SIG-M5 treated with dmso at 0.1 percent for 504 hours (cell line): Measurements from ENCODE around the gene PLP2.
A peak's percentile ranks its signal among the peaks of the same experiment; 100 is the strongest.
"Not testable (repeated sequence)": the region's sequence is repeated elsewhere in the genome, so short reads cannot be mapped to it uniquely, and the experiment has no call there.

Experiments
- DNase-seq: peaks from one replicate; lab custom pipeline; 2025; ENCODE audit not compliant: unreplicated experiment; lab: John Stamatoyannopoulos, UW

Gene PLP2

GRCh38 chrX:49171752-49172279 lies at the start of gene PLP2:
TSS of gene PLP2 (plus strand) at chrX:49171898. CDS start at chrX:49172001, 103 bp downstream.
- DNase-seq, result peak; percentile 35

- no peak for DNase-seq
Observed at GRCh38 chrX:49122499-49122898, 49.2 kb upstream of the PLP2 start.

GRCh38 chrX:49127742-49128258 lies 43.9 kb upstream of the PLP2 start:
- DNase-seq, result peak; percentile 36

GRCh38 chrX:49129427-49129826 lies 42.3 kb upstream of the PLP2 start:
- peak; percentile 47 for DNase-seq

GRCh38 chrX:49132275-49132674 lies 39.4 kb upstream of the PLP2 start:
- DNase-seq, result not testable (repeated sequence)

- no peak for DNase-seq
Observed at GRCh38 chrX:49133759-49134158, 37.9 kb upstream of the PLP2 start.

GRCh38 chrX:49137492-49137891 lies 34.2 kb upstream of the PLP2 start:
- no peak for DNase-seq

- DNase-seq, result no peak
Observed at GRCh38 chrX:49139713-49140112, 32.0 kb upstream of the PLP2 start.

GRCh38 chrX:49142264-49142663 lies 29.4 kb upstream of the PLP2 start:
- DNase-seq, result peak; percentile 34

- not testable (repeated sequence) for DNase-seq
Observed at GRCh38 chrX:49143154-49143553, 28.5 kb upstream of the PLP2 start.

GRCh38 chrX:49147282-49147681 lies 24.4 kb upstream of the PLP2 start:
- DNase-seq, result no peak

GRCh38 chrX:49147936-49148335 lies 23.8 kb upstream of the PLP2 start:
- DNase-seq, result no peak

- not testable (repeated sequence) for DNase-seq
Observed at GRCh38 chrX:49148390-49149100, 23.2 kb upstream of the PLP2 start.

GRCh38 chrX:49149291-49149690 lies 22.4 kb upstream of the PLP2 start:
- DNase-seq, result not testable (repeated sequence)

GRCh38 chrX:49153467-49153866 lies 18.2 kb upstream of the PLP2 start:
- no peak for DNase-seq

GRCh38 chrX:49155243-49155899 lies 16.3 kb upstream of the PLP2 start:
- DNase-seq, result peak; percentile 40

- peak; percentile 67 for DNase-seq
Observed at GRCh38 chrX:49155900-49156837, 15.5 kb upstream of the PLP2 start.

- DNase-seq, result no peak
Observed at GRCh38 chrX:49157194-49157593, 14.5 kb upstream of the PLP2 start.

- no peak for DNase-seq
Observed at GRCh38 chrX:49160908-49161307, 10.8 kb upstream of the PLP2 start.

- no peak for DNase-seq
Observed at GRCh38 chrX:49161632-49162031, 10.1 kb upstream of the PLP2 start.

GRCh38 chrX:49162620-49163019 lies 9.1 kb upstream of the PLP2 start, which contains the start of gene MAGIX:
TSS of gene MAGIX (plus strand) at chrX:49162758. CDS start at chrX:49162890, 132 bp downstream.
- no peak for DNase-seq
